ENCODE data around the gene MOSPD2.
A peak's percentile ranks its signal among the peaks of the same experiment; 100 is the strongest.

The MOSPD2 gene

DNA sequence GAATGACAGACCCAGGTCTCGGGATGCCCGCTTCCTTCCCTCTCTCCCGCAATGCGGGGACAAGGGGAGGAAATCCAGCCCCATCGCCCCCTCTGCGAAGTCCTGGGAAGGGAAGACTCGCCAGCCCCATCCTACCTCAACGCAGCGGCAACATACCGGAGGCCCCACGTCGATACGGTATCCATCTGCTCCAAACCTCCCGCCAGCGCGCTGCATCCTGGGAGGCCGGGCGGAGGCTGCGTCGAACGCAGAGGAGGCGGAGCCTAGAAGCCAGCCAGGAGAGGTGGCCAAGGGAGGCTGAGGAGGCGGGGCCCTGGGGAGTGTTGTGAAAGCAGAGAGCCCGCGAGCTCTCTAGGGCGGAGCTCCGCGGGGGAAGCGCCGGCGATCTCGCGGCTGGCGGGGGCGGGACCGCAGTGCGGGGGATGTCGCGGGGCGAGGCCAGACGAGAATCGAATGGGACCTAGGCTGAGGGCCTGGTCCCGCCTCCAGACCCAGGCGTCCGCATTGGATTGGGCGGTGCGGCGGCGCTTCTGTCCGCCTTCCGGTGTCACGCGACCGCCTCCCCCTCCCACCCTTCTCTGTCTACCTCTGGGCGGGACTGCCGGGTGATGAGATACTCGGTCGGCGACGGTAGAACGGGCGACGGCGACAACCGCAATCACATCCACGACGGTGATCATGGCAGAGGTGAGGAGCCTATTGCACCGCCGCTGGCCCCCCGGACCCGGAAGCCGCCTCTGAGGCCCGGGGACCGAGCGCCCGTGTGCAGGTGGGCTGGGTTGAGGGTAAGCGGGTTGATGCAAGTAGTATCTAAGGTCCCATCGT, at the start of gene MOSPD2, which contains the start of gene FANCB:
TSS of gene MOSPD2 (plus strand) at position 571 of the 825 bp plus-strand sequence. CDS start at position 679, 108 bp downstream.
TSS of gene FANCB (minus strand) at position 219 of the 825 bp plus-strand sequence. CDS start 7,559 bp downstream, outside the sequence.
- DNase-seq, result peak; percentile 90

DNA sequence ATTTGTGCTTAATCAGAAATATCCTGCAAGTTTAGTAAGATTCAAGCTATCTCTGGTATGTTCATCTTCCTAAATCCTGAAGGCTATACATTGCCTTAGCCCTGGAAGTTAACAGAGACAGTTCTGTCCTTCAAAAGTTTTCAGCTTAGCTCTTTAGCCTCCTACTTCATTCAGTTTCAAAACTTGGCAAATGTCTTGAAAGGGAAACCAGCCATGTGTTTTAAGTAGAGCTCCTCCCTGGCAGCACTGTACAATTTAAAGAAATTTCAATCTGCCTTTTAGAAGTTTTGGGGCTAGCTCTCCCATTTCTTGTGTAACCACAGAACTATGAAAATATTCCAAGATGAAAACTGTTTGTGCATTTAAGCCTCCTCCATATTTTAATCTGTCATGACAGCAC, 47.4 kb upstream of the MOSPD2 start:
- DNase-seq, result no peak

DNA sequence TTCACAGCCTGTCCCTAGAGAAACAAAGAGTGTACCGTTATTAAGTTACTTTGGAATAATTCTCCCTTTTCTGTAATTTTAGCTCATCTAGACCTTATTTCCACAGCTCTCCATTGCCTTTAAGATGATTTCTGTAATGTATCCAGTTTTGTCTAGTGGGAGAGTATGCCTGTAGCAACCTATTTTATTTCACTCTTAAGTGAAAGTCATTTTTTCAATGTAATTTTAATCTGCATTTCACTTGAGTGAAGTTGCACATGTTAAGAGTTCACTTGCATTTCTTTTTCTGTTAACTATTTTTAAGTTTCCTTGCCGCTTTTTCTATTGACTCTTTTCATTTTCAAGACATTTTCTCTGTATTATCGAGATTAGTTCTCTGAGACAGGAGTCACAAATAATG, 46.9 kb upstream of the MOSPD2 start:
- no peak for DNase-seq

DNA sequence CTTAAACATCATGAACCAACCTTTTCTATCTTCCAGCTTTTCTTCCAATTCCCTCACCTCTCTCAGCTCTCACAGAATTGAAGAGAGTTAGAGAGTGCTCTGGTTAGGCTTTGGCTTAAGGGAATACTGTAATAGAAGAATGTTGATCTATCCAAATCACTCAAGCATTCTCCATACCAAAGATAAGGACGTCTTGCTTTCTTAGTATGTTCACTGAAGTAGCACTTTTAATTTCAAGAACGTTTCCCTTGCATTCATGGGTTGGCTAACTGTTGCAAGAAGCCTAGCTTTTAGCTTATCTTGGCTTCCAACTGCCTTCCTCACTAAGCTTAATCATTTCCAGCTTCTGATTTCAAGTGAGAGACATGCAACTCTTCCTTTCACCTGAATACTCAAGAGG, 43.6 kb upstream of the MOSPD2 start:
- DNase-seq, result no peak

DNA sequence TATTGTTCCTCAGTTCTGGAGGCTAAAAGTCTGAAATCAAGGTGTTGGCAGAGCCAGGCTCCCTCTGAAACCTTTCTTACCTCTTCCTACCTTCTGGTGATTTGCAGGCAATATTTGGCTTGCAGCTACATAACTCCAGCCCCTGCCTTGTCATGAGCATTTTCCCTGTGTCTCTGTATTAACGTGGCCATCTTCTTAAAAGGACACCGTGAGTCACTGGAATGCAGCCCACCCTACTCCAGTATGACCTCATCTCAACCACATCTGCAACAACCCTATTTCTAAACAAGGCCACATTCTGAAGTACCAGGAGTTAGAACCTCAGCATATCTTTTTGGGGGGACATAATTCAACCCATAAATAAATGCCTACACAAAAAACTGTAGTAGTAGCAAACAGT, 41.1 kb upstream of the MOSPD2 start:
- DNase-seq, result no peak

DNA sequence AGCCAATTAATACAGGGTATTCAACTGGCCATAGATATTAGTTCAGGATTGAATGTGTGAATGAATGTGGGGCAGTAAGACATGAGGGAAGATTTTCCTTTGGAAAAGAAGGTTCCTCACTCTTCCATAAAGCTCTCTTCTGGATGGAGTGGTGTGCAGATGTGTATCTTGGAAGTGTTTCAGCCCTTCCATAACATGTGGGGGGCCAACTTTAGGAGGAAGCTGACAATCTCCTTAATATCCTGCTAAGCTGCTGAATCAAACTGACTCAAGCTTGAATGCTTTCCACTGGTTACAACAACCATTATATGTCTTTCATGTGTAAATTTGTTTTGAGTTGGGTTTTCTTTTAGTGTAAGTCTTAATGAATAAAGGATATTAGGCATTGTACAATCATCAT, 40.6 kb upstream of the MOSPD2 start:
- no peak for DNase-seq

DNA sequence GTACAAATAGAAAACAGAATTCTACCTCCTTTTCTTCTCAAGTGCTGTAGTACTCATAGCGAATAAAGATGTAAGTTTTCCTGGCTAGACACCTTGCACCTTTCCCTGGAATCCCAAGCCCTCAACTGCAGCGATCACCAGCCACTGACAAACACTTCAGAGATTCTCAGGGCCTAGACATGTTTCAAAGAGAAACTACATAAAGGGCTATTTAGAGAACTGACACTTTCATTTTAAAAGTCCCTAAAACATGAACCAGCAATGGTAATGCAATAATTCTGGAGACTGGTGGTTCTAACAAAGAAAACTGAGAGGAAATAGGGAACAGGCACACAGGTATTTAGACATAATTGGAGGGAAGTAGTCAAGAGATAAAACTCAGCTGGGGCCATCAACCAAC, 36.1 kb upstream of the MOSPD2 start:
- no peak for DNase-seq

DNA sequence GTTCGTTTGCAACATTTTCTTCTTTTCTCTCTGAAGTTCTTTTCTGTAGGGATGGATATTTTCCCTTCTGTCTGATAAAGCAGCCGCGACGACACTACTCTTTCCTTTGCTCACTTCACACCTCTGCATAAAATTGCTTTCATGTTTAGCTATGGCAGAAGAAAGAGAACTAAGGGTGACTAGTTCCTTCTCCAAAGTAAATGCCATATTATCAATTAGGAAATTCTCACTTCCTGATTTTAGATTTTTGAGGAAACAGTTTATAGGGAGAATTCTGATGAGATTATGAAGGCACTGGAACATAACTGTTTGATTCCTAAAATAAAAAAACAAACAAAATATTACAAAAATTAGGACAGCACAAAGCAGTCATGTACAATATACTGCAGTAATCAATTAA, 29.6 kb upstream of the MOSPD2 start:
- DNase-seq, result no peak

DNA sequence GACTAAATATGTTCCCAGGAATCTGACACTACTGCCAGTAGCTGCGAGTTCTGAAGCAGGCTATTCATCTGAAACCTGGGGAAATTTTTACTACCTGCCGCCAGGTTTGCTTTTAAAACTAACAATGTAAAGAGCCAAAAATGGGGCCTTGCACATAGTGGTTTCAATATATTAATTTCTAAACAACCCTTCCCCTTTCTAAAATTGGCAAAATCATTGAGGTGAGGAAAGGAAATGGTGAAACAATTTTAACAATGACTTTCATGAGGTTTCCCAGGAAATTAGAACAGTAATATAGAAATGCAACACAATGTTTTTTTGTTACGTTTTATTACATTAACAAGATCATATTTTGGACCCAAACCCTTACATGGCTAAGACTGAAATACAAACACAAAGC, 21.7 kb upstream of the MOSPD2 start:
- no peak for DNase-seq

DNA sequence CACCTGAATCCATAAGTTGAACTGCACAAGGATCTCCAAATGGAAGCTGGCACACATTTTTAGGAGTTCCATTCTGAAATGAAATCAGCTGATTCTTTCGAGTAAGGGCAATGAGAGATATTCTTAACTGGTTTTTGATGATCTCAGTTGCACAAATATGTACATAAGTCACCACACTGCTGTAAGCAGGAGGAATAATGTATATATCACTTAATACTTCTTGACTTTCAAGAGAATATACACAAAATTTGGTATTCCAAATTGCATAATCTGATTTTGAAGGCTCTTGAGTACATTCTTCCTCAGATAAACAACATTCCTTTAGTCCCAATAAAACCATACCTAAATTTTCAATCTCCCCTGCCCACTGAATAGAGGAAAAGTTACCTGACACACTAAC, 8.6 kb upstream of the MOSPD2 start:
- no peak for DNase-seq

DNA sequence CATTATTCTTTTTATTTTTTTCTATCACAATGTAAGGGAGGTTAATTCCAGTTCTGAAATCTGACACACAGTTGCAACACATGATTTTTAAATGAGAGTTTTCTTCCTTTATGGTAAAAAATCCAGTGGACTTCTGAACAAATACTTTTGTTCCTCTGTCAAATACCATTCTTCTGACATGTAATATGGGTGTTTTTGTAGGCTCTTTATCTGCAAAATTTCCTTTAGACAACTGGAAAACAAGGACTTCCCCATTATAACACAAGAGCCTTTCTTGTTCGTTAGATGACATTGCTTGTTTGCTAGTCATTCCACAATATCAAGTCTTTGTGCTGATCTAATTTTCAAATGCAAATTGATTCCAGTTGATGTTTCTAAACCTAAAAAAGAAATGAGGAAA, 8.0 kb upstream of the MOSPD2 start:
- DNase-seq, result no peak

DNA sequence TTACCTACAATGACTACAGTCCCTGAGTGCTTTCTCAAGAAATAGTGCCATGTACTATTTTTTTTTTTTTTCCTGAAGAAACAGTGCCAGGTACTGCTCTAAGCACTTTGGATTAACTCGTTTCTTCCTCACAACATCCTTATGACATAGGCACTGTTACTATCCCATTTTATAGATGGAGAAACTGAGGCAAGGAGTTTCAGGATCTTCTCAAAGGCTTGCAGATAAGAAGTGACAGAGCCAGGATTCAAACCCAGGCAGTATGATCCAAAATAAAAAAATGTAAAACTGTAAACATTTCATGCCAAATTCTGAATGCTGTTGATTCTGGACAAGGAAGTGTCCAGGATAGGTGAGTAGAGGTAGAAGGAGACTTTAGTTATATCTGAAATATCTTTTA, 1.5 kb upstream of the MOSPD2 start:
- no peak for DNase-seq

DNA sequence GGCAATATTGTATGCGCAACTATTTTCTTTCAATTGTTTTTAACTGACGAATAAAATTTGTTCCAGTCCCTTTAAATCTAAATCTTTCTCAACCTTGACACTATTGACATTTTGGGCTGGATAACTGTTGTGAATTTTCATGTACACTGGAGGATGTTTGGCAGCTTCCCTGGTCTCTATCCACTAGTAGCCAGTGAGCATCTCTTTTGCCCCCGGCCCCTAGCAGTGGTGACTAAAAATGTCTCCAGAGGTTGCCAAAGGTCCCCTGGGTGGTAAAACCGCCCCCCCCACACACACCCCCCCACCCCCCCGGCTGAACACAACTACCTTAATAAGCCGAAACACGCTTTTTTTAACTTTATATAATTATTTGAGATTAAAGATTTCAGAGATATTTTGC, 866 bp upstream of the MOSPD2 start:
- no peak for DNase-seq

DNA sequence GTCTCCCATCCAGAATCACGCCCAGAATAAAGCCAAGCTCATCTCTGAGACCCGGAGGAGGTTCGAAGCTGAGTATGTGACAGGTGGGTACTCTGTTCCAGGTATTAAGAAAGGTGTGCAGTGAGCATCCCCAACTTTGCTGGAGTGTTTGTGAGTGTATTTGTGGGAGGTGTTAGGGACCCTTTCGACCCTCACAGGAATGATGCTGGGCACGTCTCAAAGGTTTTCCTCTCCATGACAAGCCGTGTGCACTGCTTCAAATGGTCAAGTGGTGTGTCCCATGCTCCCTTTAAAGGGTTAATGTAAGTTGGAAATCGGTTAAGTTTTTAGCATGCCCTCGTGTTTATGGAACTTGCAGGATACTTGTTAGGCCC, 442 bp downstream of the MOSPD2 start:
- no peak for DNase-seq

DNA sequence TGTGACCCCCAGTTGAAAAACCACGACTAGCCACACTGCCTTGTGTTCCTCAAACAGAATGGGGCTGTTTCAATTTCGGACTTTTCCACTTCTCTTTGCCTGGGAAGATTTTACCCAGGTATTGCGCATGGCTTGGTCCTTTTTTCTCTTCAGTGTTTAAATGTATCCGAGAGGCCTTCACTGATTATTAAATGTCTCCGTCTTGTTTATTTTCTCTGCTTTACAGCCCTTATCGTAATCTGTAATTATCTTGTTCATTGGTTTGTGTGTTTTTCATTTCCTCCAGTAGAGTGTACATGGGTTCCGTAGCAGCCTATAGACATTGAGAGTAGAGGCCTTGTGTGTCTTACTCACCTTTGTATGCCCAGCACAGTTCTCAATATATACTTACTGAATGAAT, 2.4 kb downstream of the MOSPD2 start:
- no peak for DNase-seq

DNA sequence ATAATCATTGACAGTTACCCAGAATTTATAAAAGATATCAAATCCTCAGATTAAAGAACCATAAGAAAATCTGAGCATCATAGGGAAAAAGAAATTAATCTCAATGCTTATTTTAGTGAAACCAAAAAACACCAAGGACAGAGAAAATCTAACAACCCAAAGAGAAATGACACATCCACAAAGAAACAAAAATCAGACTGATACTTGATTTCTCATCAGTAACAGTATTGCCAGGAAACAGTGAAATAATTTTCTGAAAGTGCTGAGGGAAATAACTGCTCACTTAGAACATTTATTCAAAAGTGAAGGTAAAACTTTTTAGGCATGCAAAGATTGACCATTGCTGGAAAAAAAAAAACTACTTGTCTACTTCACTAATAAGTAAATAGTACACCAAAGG, 10.6 kb downstream of the MOSPD2 start:
- no peak for DNase-seq

DNA sequence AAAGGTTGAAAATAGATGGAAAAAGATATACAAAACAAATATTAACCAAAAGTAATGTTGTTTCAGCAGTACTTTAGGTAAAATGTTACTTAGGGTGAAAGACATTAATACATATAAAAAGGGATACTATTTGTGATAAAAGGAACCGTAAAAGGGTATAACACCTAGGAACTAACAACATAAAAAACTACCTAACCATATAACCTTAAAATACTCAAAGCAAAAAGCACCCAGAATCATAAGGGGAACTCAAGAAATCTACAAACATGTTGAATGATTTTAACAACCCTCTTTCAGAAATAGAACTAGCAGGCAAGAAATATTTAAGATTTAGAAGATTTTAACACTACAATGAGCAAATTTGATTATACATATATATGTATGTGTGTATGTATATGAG, 11.5 kb downstream of the MOSPD2 start:
- DNase-seq, result no peak

DNA sequence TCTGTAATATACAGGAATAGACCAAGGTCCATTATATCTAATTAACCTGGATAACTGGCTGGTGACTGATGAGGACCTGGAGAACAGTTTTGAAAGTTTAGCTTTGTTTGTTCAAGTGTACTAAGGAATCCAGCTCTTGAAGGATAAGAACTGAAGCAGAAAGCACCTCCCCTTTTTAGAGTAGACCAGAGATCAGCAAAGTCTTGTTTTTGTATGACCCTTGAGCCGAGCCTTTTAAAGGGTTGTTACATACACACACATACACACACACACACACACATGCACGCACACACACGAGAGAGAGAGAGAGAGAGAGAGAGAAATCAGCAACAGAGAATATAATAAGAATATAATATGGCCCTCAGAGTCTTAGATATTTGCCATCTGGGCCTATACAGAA, 13.0 kb downstream of the MOSPD2 start:
- DNase-seq, result no peak

DNA sequence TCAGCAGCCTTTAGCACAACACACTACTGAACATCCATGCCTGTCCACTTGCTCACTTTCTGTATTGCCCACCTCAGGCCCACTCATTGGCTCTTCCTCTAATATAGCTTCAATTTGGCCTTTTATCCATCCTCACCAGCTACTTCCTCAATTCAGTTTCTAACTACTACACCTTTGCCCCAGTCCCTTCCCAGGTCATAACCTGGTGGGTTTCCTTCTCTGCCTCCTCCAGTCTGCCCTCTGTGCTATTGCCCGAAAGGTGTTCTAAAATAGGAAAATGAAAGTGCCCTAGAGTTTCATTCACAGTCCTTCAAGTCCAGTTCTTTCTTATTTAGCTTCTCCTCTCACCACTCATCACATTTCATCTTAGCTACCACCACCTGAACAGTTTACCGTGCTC, 23.1 kb downstream of the MOSPD2 start:
- no peak for DNase-seq

DNA sequence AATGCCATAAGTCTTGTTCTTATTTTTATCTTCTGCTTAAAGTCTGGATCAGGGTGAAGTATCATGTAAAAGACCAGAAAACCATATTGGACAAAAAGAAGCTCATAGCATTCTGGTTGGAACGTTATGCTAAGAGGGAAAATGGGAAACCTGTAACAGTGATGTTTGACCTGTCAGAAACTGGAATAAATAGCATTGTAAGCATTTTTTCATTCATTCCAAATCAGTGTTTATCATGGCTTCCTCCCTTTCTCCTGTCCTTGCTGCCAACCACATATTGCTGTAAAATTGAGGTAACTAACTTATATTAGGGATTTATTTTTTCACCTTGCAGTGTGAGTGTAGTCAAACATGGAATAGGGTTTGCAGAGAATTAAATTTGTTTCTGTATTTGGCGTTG, 23.8 kb downstream of the MOSPD2 start:
- no peak for DNase-seq

DNA sequence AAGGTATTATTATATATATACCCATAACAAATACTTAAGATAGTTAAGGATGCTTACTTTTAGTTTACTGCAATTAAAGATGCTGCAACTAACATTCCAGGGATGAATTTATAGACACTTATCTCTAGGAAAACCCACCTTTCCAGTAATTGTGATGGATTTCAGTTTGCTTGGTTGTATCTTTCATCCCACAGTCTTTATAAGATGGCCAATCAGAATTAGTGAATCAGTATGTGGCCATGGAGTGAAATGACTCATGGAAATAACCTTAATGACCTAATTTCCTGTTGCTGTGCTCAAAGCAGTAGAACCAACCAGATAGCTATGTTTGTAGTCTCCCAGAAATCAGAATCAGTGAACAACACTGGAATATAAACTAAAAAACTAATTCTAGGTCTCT, 26.4 kb downstream of the MOSPD2 start:
- no peak for DNase-seq

DNA sequence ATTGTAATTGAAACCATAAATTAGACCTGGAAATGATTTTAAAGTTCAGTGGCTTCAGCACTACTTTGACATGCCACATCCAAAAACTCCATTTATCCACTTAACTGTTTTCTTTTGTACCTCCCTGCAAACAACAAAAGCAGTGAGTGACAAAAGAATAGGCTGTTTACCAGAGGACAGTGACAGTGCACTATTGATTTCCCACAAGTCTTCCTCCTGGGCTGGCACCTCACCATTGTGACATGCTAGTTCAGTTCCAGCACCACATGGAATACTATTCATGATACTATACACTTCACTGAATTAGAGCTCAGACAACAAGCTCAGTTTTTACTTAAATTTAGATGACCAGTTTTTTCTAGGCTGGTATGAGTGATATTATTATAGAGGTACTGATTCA, 29.3 kb downstream of the MOSPD2 start:
- no peak for DNase-seq

DNA sequence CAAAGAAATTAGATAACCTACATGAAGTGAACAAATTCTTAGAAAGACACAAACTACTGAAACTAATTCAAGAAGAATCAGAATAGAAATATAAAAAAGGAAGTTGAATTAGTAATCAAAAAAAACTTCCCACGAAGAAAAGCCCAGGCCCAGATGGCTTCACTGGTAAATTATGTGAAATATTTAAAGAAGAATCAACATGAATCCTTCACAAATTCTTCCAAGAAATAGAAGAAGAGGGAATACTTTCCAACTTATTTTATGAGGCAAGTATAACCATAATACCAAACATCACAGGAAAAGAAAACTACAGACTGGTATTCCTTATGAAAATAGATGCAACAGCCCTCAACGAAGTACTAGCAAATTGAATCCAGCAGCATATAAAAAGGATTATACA, 30.7 kb downstream of the MOSPD2 start:
- no peak for DNase-seq

DNA sequence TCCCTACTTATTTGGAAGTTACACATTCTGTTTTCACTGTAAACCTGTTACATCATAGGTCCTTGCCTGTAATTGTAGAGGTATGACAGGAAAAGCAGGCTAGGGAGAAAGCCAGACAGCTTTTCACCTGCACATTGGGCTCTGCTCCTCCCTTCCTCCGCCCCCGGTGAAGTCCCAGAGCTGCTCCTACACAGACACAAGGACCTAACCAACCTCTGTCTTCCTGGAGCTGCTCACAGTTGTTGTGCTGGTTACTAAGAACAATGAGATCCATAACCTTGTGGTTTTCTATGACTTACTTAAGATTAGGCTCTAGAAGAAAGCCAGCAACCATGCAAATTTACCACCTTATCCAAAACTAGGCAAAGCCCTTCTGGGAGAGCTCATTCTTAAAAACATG, 40.0 kb downstream of the MOSPD2 start:
- DNase-seq, result no peak

DNA sequence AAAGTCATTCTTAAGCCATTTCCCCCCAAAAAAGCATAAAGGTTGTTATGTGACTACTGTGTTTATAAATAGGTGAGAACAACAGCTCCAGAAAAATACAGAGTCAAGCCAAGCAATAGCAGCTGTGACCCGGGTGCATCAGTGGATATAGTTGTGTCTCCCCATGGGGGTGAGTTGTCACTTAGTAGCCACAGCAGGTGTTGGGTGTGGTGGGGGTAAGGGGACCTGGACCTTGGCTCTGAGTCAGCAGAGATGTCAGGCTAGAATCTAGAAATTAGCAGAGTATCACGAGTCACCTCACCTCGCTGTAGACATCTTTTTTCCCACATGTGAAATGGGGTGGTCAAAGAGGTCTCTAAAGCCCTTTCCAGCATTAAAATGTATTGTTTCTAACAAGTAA, 42.4 kb downstream of the MOSPD2 start:
- DNase-seq, result no peak
